Nephron (organoid): ENCODE results near the gene ARL5B.

Experiments
- H3K27ac Mint-ChIP-seq, 3 experiments: 2 replicates each; pipeline ENCODE4 v1.8.0; 2020; ENCODE audit warnings: mixed read lengths in 3 of 3, mild to moderate bottlenecking in 2 of 3, moderate library complexity in 1 of 3
- H3K27me3 Mint-ChIP-seq: 2 replicates; pipeline ENCODE4 v1.8.0; 2021; ENCODE audit warnings: low read depth, mild to moderate bottlenecking, moderate library complexity, mixed read lengths
- H3K36me3 Mint-ChIP-seq: 2 replicates; pipeline ENCODE4 v1.8.0; 2020; ENCODE audit warnings: low read depth, mixed read lengths
- H3K4me1 Mint-ChIP-seq: 2 replicates; pipeline ENCODE4 v1.8.0; 2020; ENCODE audit warnings: mixed read lengths
- H3K4me3 Mint-ChIP-seq, 3 experiments: 2 replicates each; pipeline ENCODE4 v1.8.0; 2020; ENCODE audit warnings: mild to moderate bottlenecking in 3 of 3, mixed read lengths in 3 of 3, moderate library complexity in 2 of 3
- H3K9me3 Mint-ChIP-seq: 2 replicates; pipeline ENCODE4 v1.8.0; 2020; ENCODE audit warnings: mixed read lengths
- CTCF ChIP-seq, 3 experiments: fragments of 200-600 bp; sonication (generic); IDR thresholded peaks; one replicate each; pipeline ENCODE4 v1.5.0; 2021; ENCODE audit warnings: antibody characterized with exemption in 3 of 3; ENCODE audit not compliant: unreplicated experiment in 3 of 3

Gene ARL5B

DNA sequence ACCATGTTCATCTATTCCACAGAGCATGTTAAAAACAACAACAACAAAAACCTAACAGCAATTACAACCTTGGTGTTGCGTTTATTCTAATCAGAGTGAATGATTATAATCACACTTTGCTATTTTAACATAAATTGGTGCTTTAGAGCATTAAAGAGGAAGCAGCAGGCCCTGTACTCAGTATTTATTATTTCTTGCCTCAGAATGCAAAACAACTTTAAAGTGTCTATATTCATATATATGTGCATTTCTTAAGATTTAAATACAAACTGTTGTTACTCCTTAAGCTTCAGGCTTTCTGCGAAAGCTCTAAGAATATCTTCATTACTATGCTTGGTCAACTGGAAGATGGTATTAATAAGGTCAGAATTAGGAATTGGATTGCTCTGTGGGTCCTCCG is 21.5 kb downstream of the ARL5B start:
- TF ChIP-seq CTCF (IDR thresholded peaks at IDR 0.05; ENCODE audit: unreplicated experiment in 3 of 3): no peak
- Mint-ChIP-seq H3K27me3 (no peaks in the 10 kb centered on the region), H3K9me3 (no peaks in the 10 kb centered on the region), H3K36me3 (peaks cover 24% of the 10 kb centered on the region), H3K27ac (no peak overlapping the region), H3K4me1 (no peaks in the 10 kb centered on the region), H3K4me3 (no peak overlapping the region)

DNA sequence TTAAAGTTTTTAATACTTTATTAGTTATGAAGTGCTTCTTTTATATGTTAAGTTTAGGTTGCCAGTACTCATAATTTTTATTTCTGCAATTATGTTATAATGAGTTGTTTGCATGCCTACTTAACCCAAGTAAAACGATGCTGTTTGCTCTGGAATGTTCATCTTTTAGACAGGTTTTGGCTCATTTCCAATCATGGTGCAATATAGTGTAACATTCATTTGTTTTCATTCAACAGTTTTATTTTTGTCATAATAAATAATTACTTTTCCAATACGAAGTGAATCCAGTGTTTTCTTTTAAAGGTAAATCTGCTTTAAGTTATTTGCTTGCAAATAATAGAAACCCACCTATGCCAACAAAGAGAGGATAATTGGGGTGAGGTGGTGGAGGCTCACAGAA is 22.1 kb downstream of the ARL5B start:
- TF ChIP-seq CTCF (IDR thresholded peaks at IDR 0.05; ENCODE audit: unreplicated experiment in 3 of 3): no peak
- Mint-ChIP-seq H3K27ac (no peak overlapping the region), H3K9me3 (no peaks in the 10 kb centered on the region), H3K4me3 (no peak overlapping the region), H3K36me3 (peaks cover 22% of the 10 kb centered on the region), H3K27me3 (no peaks in the 10 kb centered on the region), H3K4me1 (no peaks in the 10 kb centered on the region)

DNA sequence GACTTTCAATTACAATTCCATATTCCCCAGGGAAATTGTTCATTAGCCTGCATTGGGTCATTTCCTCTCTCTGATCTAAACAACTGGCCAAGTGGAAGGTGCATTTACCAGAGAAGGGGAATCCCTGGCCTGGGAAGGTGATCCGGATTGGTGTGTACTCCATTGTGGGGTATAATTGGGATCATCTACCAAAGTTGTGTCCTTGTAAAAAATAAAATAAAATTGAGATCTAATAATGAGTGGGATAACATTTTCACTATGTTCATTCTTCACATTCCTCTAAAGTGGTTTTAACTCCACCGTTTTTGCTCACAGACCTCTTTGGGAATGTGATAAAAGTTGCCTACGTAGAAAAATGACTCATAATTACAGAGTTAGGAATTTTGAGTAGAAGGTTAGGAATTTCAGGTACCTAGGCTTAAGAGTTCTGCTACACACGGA is 22.8 kb downstream of the ARL5B start:
- Mint-ChIP-seq H3K27me3 (no peaks in the 10 kb centered on the region), H3K27ac (no peak overlapping the region), H3K4me1 (no peaks in the 10 kb centered on the region), H3K36me3 (peaks cover 18% of the 10 kb centered on the region), H3K4me3 (no peak overlapping the region), H3K9me3 (no peaks in the 10 kb centered on the region)
- no peak for TF ChIP-seq CTCF (IDR thresholded peaks at IDR 0.05; ENCODE audit: unreplicated experiment in 3 of 3)

DNA sequence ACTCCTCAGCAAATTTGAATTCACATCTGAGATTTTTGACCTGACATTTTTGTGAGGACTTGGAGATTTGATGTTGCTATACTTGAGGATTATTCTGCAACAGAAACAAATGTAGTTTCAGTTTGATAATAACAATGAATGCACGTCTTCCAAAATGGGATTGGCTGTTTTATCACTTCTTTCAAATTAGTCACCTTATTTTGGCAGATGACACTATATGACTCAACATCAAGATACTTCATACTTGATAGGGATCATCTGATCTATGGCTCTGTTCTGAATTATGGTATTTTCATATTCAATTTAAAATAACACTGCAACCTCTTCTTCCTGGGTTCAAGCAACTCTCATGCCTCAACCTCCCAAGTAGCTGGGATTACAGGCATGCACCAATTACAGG is 24.2 kb downstream of the ARL5B start:
- Mint-ChIP-seq H3K27me3 (no peaks in the 10 kb centered on the region), H3K4me1 (no peaks in the 10 kb centered on the region), H3K9me3 (no peaks in the 10 kb centered on the region), H3K27ac (no peak overlapping the region), H3K36me3 (peaks cover 17% of the 10 kb centered on the region), H3K4me3 (no peak overlapping the region)
- TF ChIP-seq CTCF (IDR thresholded peaks at IDR 0.05; ENCODE audit: unreplicated experiment in 3 of 3): no peak

- no peak for TF ChIP-seq CTCF (IDR thresholded peaks at IDR 0.05; ENCODE audit: unreplicated experiment in 3 of 3)
- Mint-ChIP-seq H3K4me3 (no peak overlapping the region), H3K9me3 (no peaks in the 10 kb centered on the region), H3K4me1 (no peaks in the 10 kb centered on the region), H3K27ac (no peak overlapping the region), H3K36me3 (peaks cover 17% of the 10 kb centered on the region), H3K27me3 (no peaks in the 10 kb centered on the region)
These were observed 25.2 kb downstream of the ARL5B start for GRCh38 chr10:18684416-18684815.

DNA sequence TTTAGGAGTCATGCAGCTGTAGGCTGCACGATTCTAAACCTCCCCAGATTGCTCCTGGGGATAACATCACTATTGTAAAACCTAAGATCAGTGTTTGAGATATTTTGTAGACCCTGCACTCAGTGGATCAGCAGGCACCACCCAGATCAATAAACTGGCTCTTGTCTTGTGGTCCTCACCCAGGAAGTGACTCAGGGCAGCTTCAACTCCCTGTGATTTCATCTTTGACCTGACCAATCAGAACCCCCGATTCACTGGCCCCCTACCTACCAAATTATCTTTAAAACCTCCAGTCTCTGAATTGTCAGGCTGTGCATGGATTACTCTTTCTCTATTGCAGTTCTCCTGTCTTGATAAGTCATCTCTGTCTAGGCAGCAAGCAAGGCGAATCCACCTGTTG is 25.7 kb downstream of the ARL5B start:
- no peak overlapping the region for H3K4me3 Mint-ChIP-seq
- H3K27ac Mint-ChIP-seq: no peak overlapping the region
- no peak for TF ChIP-seq CTCF (IDR thresholded peaks at IDR 0.05; ENCODE audit: unreplicated experiment in 3 of 3)
- H3K4me1 Mint-ChIP-seq: no peaks in the 10 kb centered on the region
- H3K36me3 Mint-ChIP-seq: peaks cover 17% of the 10 kb centered on the region
- H3K9me3 Mint-ChIP-seq: no peaks in the 10 kb centered on the region
- no peaks in the 10 kb centered on the region for H3K27me3 Mint-ChIP-seq
